Ishikawa (cell line): Measurements from ENCODE around the gene FGD5.

Source experiments
- CREB1 ChIP-seq: IDR thresholded peaks from 2 replicates; pipeline ENCODE4 v1.6.1; 2012; ENCODE audit warnings: low read depth
- TCF12 ChIP-seq: IDR thresholded peaks from 2 replicates; pipeline ENCODE4 v1.6.1; 2012; ENCODE audit warnings: low read depth

- TF ChIP-seq CREB1 (no peak), TCF12 (no peak)
Observed at GRCh38 chr3:14796403-14797077, 22.2 kb upstream of the FGD5 start.
